ENCODE results near the gene NAP1L5. TPM values are rescaled to one million over a fixed set of nuclear protein-coding genes. Genes with fewer than 3 reads are reported as not detected.

Gene NAP1L5
- total RNA-seq, 2 donors from 2014 or later, result 7.7 to 10.5 TPM

GRCh38 chr4:88745175-88745574 is 47.5 kb upstream of the NAP1L5 start:
- Histone ChIP-seq H3K27ac (no peak overlapping the region), H3K4me3 (no peak overlapping the region), H3K27me3 (replicated peaks; ENCODE audit: insufficient read depth) (no peaks in the 10 kb centered on the region), H3K9me3 (no peaks in the 10 kb centered on the region), H3K4me1 (replicated peaks) (no peaks in the 10 kb centered on the region), H3K36me3 (peaks cover 0 to 10% of the 10 kb centered on the region in 2 donors)
- intact Hi-C loops (cut with DNase I), result no loop called here
- TF ChIP-seq POLR2A (IDR thresholded peaks at IDR 0.05) (no peak), CTCF (IDR thresholded peaks at IDR 0.05) (no peak), POLR2AphosphoS5 (IDR thresholded peaks at IDR 0.05) (no peak)
- 90% methylated on average over 1 of the region's 1 CpG for WGBS
- no peak for DNase-seq (ENCODE audit: low spot score)

GRCh38 chr4:88744609-88745008 is 47.0 kb upstream of the NAP1L5 start:
- Histone ChIP-seq H3K4me3 (no peak overlapping the region), H3K36me3 (peaks cover 0 to 7% of the 10 kb centered on the region in 2 donors), H3K27me3 (replicated peaks; ENCODE audit: insufficient read depth) (no peaks in the 10 kb centered on the region), H3K27ac (no peak overlapping the region), H3K4me1 (replicated peaks) (no peaks in the 10 kb centered on the region), H3K9me3 (no peaks in the 10 kb centered on the region)
- no peak for DNase-seq (ENCODE audit: low spot score)
- TF ChIP-seq CTCF (IDR thresholded peaks at IDR 0.05) (no peak), POLR2A (IDR thresholded peaks at IDR 0.05) (no peak), POLR2AphosphoS5 (IDR thresholded peaks at IDR 0.05) (no peak)
- intact Hi-C loops (cut with DNase I), result no loop called here
- 84% methylated on average over 3 of the region's 3 CpGs for WGBS

GRCh38 chr4:88743696-88744095 is 46.1 kb upstream of the NAP1L5 start:
- Histone ChIP-seq H3K4me1 (replicated peaks) (no peaks in the 10 kb centered on the region), H3K36me3 (no peaks in the 10 kb centered on the region), H3K27me3 (replicated peaks; ENCODE audit: insufficient read depth) (no peaks in the 10 kb centered on the region), H3K9me3 (no peaks in the 10 kb centered on the region), H3K4me3 (no peak overlapping the region), H3K27ac (no peak overlapping the region)
- WGBS, result 95% methylated on average over 3 of the region's 3 CpGs
- TF ChIP-seq POLR2A (IDR thresholded peaks at IDR 0.05) (no peak), CTCF (IDR thresholded peaks at IDR 0.05) (no peak), POLR2AphosphoS5 (IDR thresholded peaks at IDR 0.05) (no peak)
- no peak for DNase-seq (ENCODE audit: low spot score)
- intact Hi-C loops (cut with DNase I), result no loop called here

- H3K36me3 ChIP-seq, result no peaks in the 10 kb centered on the region
Observed at GRCh38 chr4:88742561-88742960, 44.9 kb upstream of the NAP1L5 start.

More at GRCh38 chr4:88742561-88742960, 44.9 kb upstream of the NAP1L5 start:
- WGBS, result 54% methylated on average over 2 of the region's 2 CpGs
- Histone ChIP-seq H3K9me3 (no peaks in the 10 kb centered on the region), H3K4me3 (no peak overlapping the region), H3K4me1 (replicated peaks) (peaks cover 10% of the 10 kb centered on the region), H3K27me3 (replicated peaks; ENCODE audit: insufficient read depth) (no peaks in the 10 kb centered on the region), H3K27ac (no peak overlapping the region)
- TF ChIP-seq POLR2AphosphoS5 (IDR thresholded peaks at IDR 0.05), result no peak
- TF ChIP-seq CTCF (IDR thresholded peaks at IDR 0.05), result no peak
- no peak for TF ChIP-seq POLR2A (IDR thresholded peaks at IDR 0.05)
- intact Hi-C loops (cut with DNase I), result no loop called here
- no peak for DNase-seq (ENCODE audit: low spot score)
